ENCODE measurements around the gene PALLD.

PALLD gene

GRCh38 chr4:168759959-168760527 lies 263.2 kb downstream of the PALLD start:
- DNase-seq (ENCODE audit: low read depth in 2 of 2): no peak

GRCh38 chr4:168761066-168761465 lies 264.2 kb downstream of the PALLD start:
- DNase-seq (ENCODE audit: low read depth in 2 of 2): no peak

- no peak for DNase-seq (ENCODE audit: low read depth in 2 of 2)
Measured at GRCh38 chr4:168765322-168765721, 268.5 kb downstream of the PALLD start.

- no peak for DNase-seq (ENCODE audit: low read depth in 2 of 2)
Measured at GRCh38 chr4:168765726-168766125, 268.9 kb downstream of the PALLD start.

- DNase-seq (ENCODE audit: low read depth in 2 of 2): no peak
Measured at GRCh38 chr4:168766604-168767316, 269.9 kb downstream of the PALLD start.

GRCh38 chr4:168769416-168769815 lies 272.6 kb downstream of the PALLD start:
- no peak for DNase-seq (ENCODE audit: low read depth in 2 of 2)

GRCh38 chr4:168769837-168770236 lies 273.0 kb downstream of the PALLD start:
- DNase-seq (ENCODE audit: low read depth in 2 of 2): no peak

- DNase-seq (ENCODE audit: low read depth in 2 of 2): no peak
Measured at GRCh38 chr4:168771251-168771650, 274.4 kb downstream of the PALLD start.

GRCh38 chr4:168773388-168774195 lies 276.7 kb downstream of the PALLD start:
- no peak for DNase-seq (ENCODE audit: low read depth in 2 of 2)

- DNase-seq (ENCODE audit: low read depth in 2 of 2): no peak
Measured at GRCh38 chr4:168776382-168776781, 279.5 kb downstream of the PALLD start.

- DNase-seq (ENCODE audit: low read depth in 2 of 2): no peak
Measured at GRCh38 chr4:168777277-168777965, 280.6 kb downstream of the PALLD start.

- DNase-seq (ENCODE audit: low read depth in 2 of 2): no peak
Measured at GRCh38 chr4:168781341-168781740, 284.5 kb downstream of the PALLD start.

GRCh38 chr4:168781926-168782325 lies 285.1 kb downstream of the PALLD start:
- DNase-seq (ENCODE audit: low read depth in 2 of 2): no peak

GRCh38 chr4:168782439-168782838 lies 285.6 kb downstream of the PALLD start:
- DNase-seq (ENCODE audit: low read depth in 2 of 2): no peak

- no peak for DNase-seq (ENCODE audit: low read depth in 2 of 2)
Measured at GRCh38 chr4:168784786-168785461, 288.1 kb downstream of the PALLD start.

GRCh38 chr4:168787334-168787733 lies 290.5 kb downstream of the PALLD start:
- DNase-seq (ENCODE audit: low read depth in 2 of 2): no peak

- no peak for DNase-seq (ENCODE audit: low read depth in 2 of 2)
Measured at GRCh38 chr4:168787801-168788595, 291.1 kb downstream of the PALLD start.

GRCh38 chr4:168790898-168791297 lies 294.0 kb downstream of the PALLD start:
- DNase-seq (ENCODE audit: low read depth in 2 of 2): no peak

- DNase-seq (ENCODE audit: low read depth in 2 of 2): no peak
Measured at GRCh38 chr4:168791376-168791775, 294.5 kb downstream of the PALLD start.

- DNase-seq (ENCODE audit: low read depth in 2 of 2): no peak
Measured at GRCh38 chr4:168793542-168793941, 296.7 kb downstream of the PALLD start.
